Transverse colon (tissue), 3 donors: ENCODE data around the gene TRPM3.

Experiments
- CTCF ChIP-seq, 5 experiments: fragments of 200-600 bp in 3 of 5; fragments of 450-650 bp in 2 of 5; sonication (generic) in 3 of 5; IDR thresholded peaks; 1 replicate in 2 of 5; 2 replicates in 3 of 5; pipeline ENCODE4 v1.5.1; 2016 to 2017; ENCODE audit warnings: antibody characterized with exemption in 5 of 5, inconsistent platforms in 3 of 5, mild to moderate bottlenecking in 2 of 5, moderate library complexity in 1 of 5
- POLR2A ChIP-seq: fragments of 450-650 bp; IDR thresholded peaks from one replicate; pipeline ENCODE4 v1.6.1; 2016; ENCODE audit warnings: antibody characterized with exemption, mild to moderate bottlenecking, moderate library complexity

- TF ChIP-seq POLR2A: no peak
- TF ChIP-seq CTCF (IDR thresholded peaks at IDR 0.05): no peak
Observed at GRCh38 chr9:70537084-70537483, 584.3 kb downstream of the TRPM3 start.
